Measurements from ENCODE around the gene LHFPL3.

Gene LHFPL3

DNA sequence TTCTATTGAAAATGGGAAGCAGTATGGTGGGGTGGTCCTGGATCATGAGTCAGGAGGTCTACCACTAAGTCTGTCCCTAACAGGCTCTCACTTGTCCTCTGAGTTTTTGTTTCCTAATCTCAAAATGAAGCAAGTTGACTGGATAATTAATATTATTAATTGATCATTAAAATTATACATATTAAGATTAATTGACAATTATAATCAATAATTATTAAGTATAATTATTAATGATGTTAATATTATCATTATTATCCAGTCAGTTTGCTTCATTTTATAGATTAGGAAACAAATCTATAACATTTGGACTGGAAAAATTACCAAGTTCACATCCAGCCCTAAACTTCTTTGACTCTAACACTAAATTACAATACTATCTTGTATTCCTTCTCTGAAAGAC, 511.4 kb downstream of the LHFPL3 start:
- Histone ChIP-seq H3K4ac (ENCODE audit: low read depth in 1 of 2, low read length in 2 of 2) (no peak overlapping the region), H3K4me1 (ENCODE audit: control insufficient read depth, insufficient read depth, low read depth, low read length) (no peaks in the 10 kb centered on the region), H3K4me2 (ENCODE audit: low read length, poor library complexity, severe bottlenecking) (no peak overlapping the region), H3K9ac (ENCODE audit: low read length) (no peak overlapping the region), H3K23ac (ENCODE audit: low read length in 2 of 2) (no peak overlapping the region), H3K27me3 (ENCODE audit: control insufficient read depth in 1 of 2, insufficient read depth in 1 of 2, low read length in 2 of 2) (peaks cover 17 to 35% of the 10 kb centered on the region in 2 experiments), H3K79me1 (replicated peaks; ENCODE audit: low read length, poor library complexity, severe bottlenecking) (no peaks in the 10 kb centered on the region), H3K18ac (ENCODE audit: low read depth in 1 of 2, low read length in 2 of 2) (no peak overlapping the region), H2BK120ac (ENCODE audit: low read depth, low read length) (no peak overlapping the region), H2AK5ac (ENCODE audit: low read length, severe bottlenecking) (no peak overlapping the region), H3K9me3 (ENCODE audit: control insufficient read depth, low read length) (no peaks in the 10 kb centered on the region), H3K4me3 (ENCODE audit: insufficient read depth in 1 of 2, low read depth in 1 of 2, low read length in 2 of 2) (no peak overlapping the region), H3K14ac (ENCODE audit: low read length in 2 of 2) (no peak overlapping the region), H2BK15ac (ENCODE audit: low read depth, poor library complexity, severe bottlenecking) (no peak overlapping the region), H4K8ac (ENCODE audit: low read length) (no peak overlapping the region), H3K27ac (ENCODE audit: low read length, poor library complexity, severe bottlenecking) (no peak overlapping the region), H3K36me3 (ENCODE audit: control insufficient read depth in 1 of 2, insufficient read depth in 2 of 2, low read depth in 1 of 2, low read length in 2 of 2) (no peaks in the 10 kb centered on the region), H2BK5ac (ENCODE audit: low read depth, low read length, poor library complexity, severe bottlenecking) (no peak overlapping the region), H2AFZ (ENCODE audit: low read depth, low read length) (no peak overlapping the region), H2BK12ac (ENCODE audit: low read length in 2 of 2) (no peak overlapping the region), H4K91ac (ENCODE audit: low read length) (no peak overlapping the region)
- DNase-seq: no peak

DNA sequence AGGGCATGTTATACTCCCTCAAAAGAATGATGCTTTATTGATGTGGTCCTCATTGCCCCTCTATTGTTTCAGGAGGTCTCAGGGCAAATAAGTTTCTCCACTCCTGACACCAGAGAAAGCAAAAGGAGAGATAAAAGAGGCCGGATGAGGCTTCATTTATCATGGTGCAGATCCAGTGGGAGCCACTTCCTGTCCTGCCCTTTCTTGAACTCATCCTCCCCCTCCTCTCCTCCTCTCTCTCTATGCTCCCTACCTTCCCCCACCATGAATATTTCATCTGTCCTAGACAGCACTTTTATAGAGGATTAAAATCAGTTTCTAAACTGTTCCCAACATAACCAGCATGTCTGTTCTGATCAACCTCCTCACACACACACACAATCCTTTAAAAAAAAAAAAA, 513.4 kb downstream of the LHFPL3 start:
- Histone ChIP-seq H3K23ac (ENCODE audit: low read length in 2 of 2) (no peak overlapping the region), H3K4me2 (ENCODE audit: low read length, poor library complexity, severe bottlenecking) (no peak overlapping the region), H2BK15ac (ENCODE audit: low read depth, poor library complexity, severe bottlenecking) (no peak overlapping the region), H4K91ac (ENCODE audit: low read length) (no peak overlapping the region), H4K8ac (ENCODE audit: low read length) (no peak overlapping the region), H3K4me1 (ENCODE audit: control insufficient read depth, insufficient read depth, low read depth, low read length) (no peaks in the 10 kb centered on the region), H3K9me3 (ENCODE audit: control insufficient read depth, low read length) (no peaks in the 10 kb centered on the region), H3K27ac (ENCODE audit: low read length, poor library complexity, severe bottlenecking) (no peak overlapping the region), H3K14ac (ENCODE audit: low read length in 2 of 2) (no peak overlapping the region), H2BK120ac (ENCODE audit: low read depth, low read length) (no peak overlapping the region), H3K36me3 (ENCODE audit: control insufficient read depth in 1 of 2, insufficient read depth in 2 of 2, low read depth in 1 of 2, low read length in 2 of 2) (no peaks in the 10 kb centered on the region), H3K9ac (ENCODE audit: low read length) (no peak overlapping the region), H3K27me3 (ENCODE audit: control insufficient read depth in 1 of 2, insufficient read depth in 1 of 2, low read length in 2 of 2) (peaks cover 23 to 38% of the 10 kb centered on the region in 2 experiments), H2AFZ (ENCODE audit: low read depth, low read length) (no peak overlapping the region), H3K4ac (ENCODE audit: low read depth in 1 of 2, low read length in 2 of 2) (no peak overlapping the region), H2BK12ac (ENCODE audit: low read length in 2 of 2) (no peak overlapping the region), H3K4me3 (ENCODE audit: insufficient read depth in 1 of 2, low read depth in 1 of 2, low read length in 2 of 2) (no peak overlapping the region), H2AK5ac (ENCODE audit: low read length, severe bottlenecking) (no peak overlapping the region), H3K79me1 (replicated peaks; ENCODE audit: low read length, poor library complexity, severe bottlenecking) (no peaks in the 10 kb centered on the region), H2BK5ac (ENCODE audit: low read depth, low read length, poor library complexity, severe bottlenecking) (no peak overlapping the region), H3K18ac (ENCODE audit: low read depth in 1 of 2, low read length in 2 of 2) (no peak overlapping the region)
- DNase-seq: no peak
- 81% methylated on average over 1 of the region's 1 CpG for WGBS

DNA sequence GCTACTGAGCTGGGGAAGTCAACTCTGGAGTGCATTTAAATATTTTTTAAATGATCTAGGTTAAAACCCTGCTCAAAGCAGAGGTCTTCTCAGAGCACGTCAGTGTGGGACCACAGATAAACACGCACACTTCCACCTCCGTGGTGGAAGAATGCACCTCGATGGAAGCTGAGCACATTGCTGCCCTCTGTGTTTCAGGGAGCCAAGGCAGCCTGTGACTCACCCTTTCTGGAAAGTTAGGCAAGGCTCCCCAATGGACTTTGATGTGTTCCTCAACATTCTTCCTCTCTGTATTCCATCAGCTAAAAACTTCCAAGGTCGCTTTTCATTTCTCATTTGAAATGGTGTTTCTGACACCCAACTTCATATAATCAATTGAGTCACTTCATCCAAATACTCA, 514.8 kb downstream of the LHFPL3 start:
- H3K4me3 ChIP-seq (ENCODE audit: insufficient read depth in 1 of 2, low read depth in 1 of 2, low read length in 2 of 2): no peak overlapping the region
- no peak overlapping the region for H3K4ac ChIP-seq (ENCODE audit: low read depth in 1 of 2, low read length in 2 of 2)
- WGBS: 63% methylated on average over 5 of the region's 5 CpGs
- no peak overlapping the region for H2BK5ac ChIP-seq (ENCODE audit: low read depth, low read length, poor library complexity, severe bottlenecking)
- no peaks in the 10 kb centered on the region for H3K9me3 ChIP-seq (ENCODE audit: control insufficient read depth, low read length)
- H4K91ac ChIP-seq (ENCODE audit: low read length): no peak overlapping the region
- no peak overlapping the region for H2BK15ac ChIP-seq (ENCODE audit: low read depth, poor library complexity, severe bottlenecking)
- H3K23ac ChIP-seq (ENCODE audit: low read length in 2 of 2): no peak overlapping the region
- H3K36me3 ChIP-seq (ENCODE audit: control insufficient read depth in 1 of 2, insufficient read depth in 2 of 2, low read depth in 1 of 2, low read length in 2 of 2): no peaks in the 10 kb centered on the region
- H2BK120ac ChIP-seq (ENCODE audit: low read depth, low read length): no peak overlapping the region
- no peak overlapping the region for H3K27ac ChIP-seq (ENCODE audit: low read length, poor library complexity, severe bottlenecking)
- no peak overlapping the region for H2BK12ac ChIP-seq (ENCODE audit: low read length in 2 of 2)
- H3K27me3 ChIP-seq (ENCODE audit: control insufficient read depth in 1 of 2, insufficient read depth in 1 of 2, low read length in 2 of 2): peaks cover 23 to 45% of the 10 kb centered on the region in 2 experiments
- H2AFZ ChIP-seq (ENCODE audit: low read depth, low read length): no peak overlapping the region
- H3K18ac ChIP-seq (ENCODE audit: low read depth in 1 of 2, low read length in 2 of 2): no peak overlapping the region
- no peak overlapping the region for H3K4me2 ChIP-seq (ENCODE audit: low read length, poor library complexity, severe bottlenecking)
- H3K9ac ChIP-seq (ENCODE audit: low read length): no peak overlapping the region
- no peak overlapping the region for H2AK5ac ChIP-seq (ENCODE audit: low read length, severe bottlenecking)
- H3K79me1 ChIP-seq (replicated peaks; ENCODE audit: low read length, poor library complexity, severe bottlenecking): no peaks in the 10 kb centered on the region
- no peak overlapping the region for H4K8ac ChIP-seq (ENCODE audit: low read length)
- DNase-seq: no peak
- no peak overlapping the region for H3K14ac ChIP-seq (ENCODE audit: low read length in 2 of 2)
- H3K4me1 ChIP-seq (ENCODE audit: control insufficient read depth, insufficient read depth, low read depth, low read length): peaks cover under 1% of the 10 kb centered on the region

DNA sequence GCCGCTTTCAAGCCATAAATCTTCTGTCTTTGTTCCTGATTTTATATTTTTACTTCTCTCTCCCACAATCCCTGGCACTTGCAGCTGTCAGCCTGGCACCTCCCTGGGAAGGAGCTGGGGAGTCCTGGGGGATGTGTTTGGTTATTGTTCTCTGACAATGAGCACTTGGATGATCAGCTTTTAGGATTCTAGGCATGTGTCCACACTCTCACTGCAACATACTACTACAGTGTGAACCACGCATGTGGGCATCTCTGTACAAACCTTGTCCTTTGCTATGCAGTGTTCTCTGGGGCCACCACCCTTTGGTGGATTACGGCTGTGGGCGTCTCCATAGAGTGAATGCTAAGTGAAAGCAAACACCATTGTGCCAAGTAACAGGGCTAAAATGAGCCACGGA, 517.2 kb downstream of the LHFPL3 start:
- Histone ChIP-seq H4K8ac (ENCODE audit: low read length) (no peak overlapping the region), H3K18ac (ENCODE audit: low read depth in 1 of 2, low read length in 2 of 2) (no peak overlapping the region), H3K4ac (ENCODE audit: low read depth in 1 of 2, low read length in 2 of 2) (no peak overlapping the region), H3K79me1 (replicated peaks; ENCODE audit: low read length, poor library complexity, severe bottlenecking) (no peaks in the 10 kb centered on the region), H2BK120ac (ENCODE audit: low read depth, low read length) (no peak overlapping the region), H2BK15ac (ENCODE audit: low read depth, poor library complexity, severe bottlenecking) (no peak overlapping the region), H3K4me2 (ENCODE audit: low read length, poor library complexity, severe bottlenecking) (no peak overlapping the region), H3K9me3 (ENCODE audit: control insufficient read depth, low read length) (no peaks in the 10 kb centered on the region), H3K23ac (ENCODE audit: low read length in 2 of 2) (no peak overlapping the region), H3K9ac (ENCODE audit: low read length) (no peak overlapping the region), H4K91ac (ENCODE audit: low read length) (no peak overlapping the region), H2AFZ (ENCODE audit: low read depth, low read length) (no peak overlapping the region), H3K4me1 (ENCODE audit: control insufficient read depth, insufficient read depth, low read depth, low read length) (peaks cover 1% of the 10 kb centered on the region), H3K14ac (ENCODE audit: low read length in 2 of 2) (no peak overlapping the region), H3K36me3 (ENCODE audit: control insufficient read depth in 1 of 2, insufficient read depth in 2 of 2, low read depth in 1 of 2, low read length in 2 of 2) (no peaks in the 10 kb centered on the region), H3K27me3 (ENCODE audit: control insufficient read depth in 1 of 2, insufficient read depth in 1 of 2, low read length in 2 of 2) (peaks cover 26 to 45% of the 10 kb centered on the region in 2 experiments), H3K4me3 (ENCODE audit: insufficient read depth in 1 of 2, low read depth in 1 of 2, low read length in 2 of 2) (no peak overlapping the region), H3K27ac (ENCODE audit: low read length, poor library complexity, severe bottlenecking) (no peak overlapping the region), H2AK5ac (ENCODE audit: low read length, severe bottlenecking) (no peak overlapping the region), H2BK5ac (ENCODE audit: low read depth, low read length, poor library complexity, severe bottlenecking) (no peak overlapping the region), H2BK12ac (ENCODE audit: low read length in 2 of 2) (no peak overlapping the region)
- WGBS: 82% methylated on average over 5 of the region's 5 CpGs
- no peak for DNase-seq
